Measurements from ENCODE around the gene MYOG. TPM values are rescaled to one million over a fixed set of nuclear protein-coding genes. Genes with fewer than 3 reads are reported as not detected.
A peak's percentile ranks its signal among the peaks of the same experiment; 100 is the strongest.

Gene MYOG
- total RNA-seq, 1 donor = not detected

GRCh38 chr1:203084588-203085527 is 954 bp downstream of the MYOG start:
- no peak for DNase-seq (ENCODE audit: low read depth)
- peak; percentile 40 for TF ChIP-seq CTCF (IDR thresholded peaks at IDR 0.05; ENCODE audit: insufficient read depth, low read length)

GRCh38 chr1:203083463-203083921 is 2.3 kb downstream of the MYOG start:
- no peak for TF ChIP-seq CTCF (IDR thresholded peaks at IDR 0.05; ENCODE audit: insufficient read depth, low read length)
- H3K4me3 ChIP-seq (ENCODE audit: low read depth, low read length) = no peak overlapping the region
- DNase-seq (ENCODE audit: low read depth) = no peak

More at GRCh38 chr1:203084588-203085527, 954 bp downstream of the MYOG start:
- H3K4me3 ChIP-seq (ENCODE audit: low read depth, low read length) = no peak overlapping the region

GRCh38 chr1:203082571-203083462 is 3.0 kb downstream of the MYOG start:
- H3K4me3 ChIP-seq (ENCODE audit: low read depth, low read length) = no peak overlapping the region
- TF ChIP-seq CTCF (IDR thresholded peaks at IDR 0.05; ENCODE audit: insufficient read depth, low read length) = no peak
- no peak for DNase-seq (ENCODE audit: low read depth)

GRCh38 chr1:203082231-203082505 is 3.6 kb downstream of the MYOG start:
- TF ChIP-seq CTCF (IDR thresholded peaks at IDR 0.05; ENCODE audit: insufficient read depth, low read length) = no peak
- H3K4me3 ChIP-seq (ENCODE audit: low read depth, low read length) = no peak overlapping the region
- DNase-seq (ENCODE audit: low read depth) = no peak

GRCh38 chr1:203081465-203082230 is 4.2 kb downstream of the MYOG start:
- no peak for TF ChIP-seq CTCF (IDR thresholded peaks at IDR 0.05; ENCODE audit: insufficient read depth, low read length)
- no peak for DNase-seq (ENCODE audit: low read depth)
- H3K4me3 ChIP-seq (ENCODE audit: low read depth, low read length) = no peak overlapping the region

GRCh38 chr1:203080456-203080855 is 5.4 kb downstream of the MYOG start:
- no peak for TF ChIP-seq CTCF (IDR thresholded peaks at IDR 0.05; ENCODE audit: insufficient read depth, low read length)
- DNase-seq (ENCODE audit: low read depth) = no peak
- no peak overlapping the region for H3K4me3 ChIP-seq (ENCODE audit: low read depth, low read length)

All from fibroblast of the aortic adventitia (primary cell).